ENCODE measurements around the gene ARHGEF28. TPM values are rescaled to one million over a fixed set of nuclear protein-coding genes. Genes with fewer than 3 reads are reported as not detected.

ARHGEF28 gene
- total RNA-seq, 1 experiment from 2014 or later = 0.57 TPM

DNA sequence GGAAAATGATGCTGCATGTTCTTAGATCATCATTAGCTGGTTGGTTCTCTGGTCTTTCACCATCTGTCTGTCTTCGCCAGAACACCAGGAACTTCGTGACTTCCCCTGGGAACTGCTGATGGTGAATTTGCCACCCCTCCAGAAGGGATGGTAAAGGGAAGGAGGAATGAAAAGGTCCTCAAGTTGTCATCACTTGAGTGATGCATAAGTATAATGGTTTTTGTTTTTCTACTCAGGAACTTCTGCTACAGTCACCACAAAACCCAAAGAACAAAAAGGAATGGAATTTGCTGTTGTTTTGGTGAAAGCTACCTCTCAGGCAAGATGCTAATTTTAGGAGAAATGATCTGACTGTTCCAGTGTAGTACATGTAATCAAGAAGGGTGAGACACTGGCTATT, 328.4 kb downstream of the ARHGEF28 start:
- Mint-ChIP-seq H3K36me3 (ENCODE audit: insufficient read depth in 1 of 3, low read depth in 3 of 3) (no peaks in the 10 kb centered on the region), H3K27me3 (ENCODE audit: low read depth) (no peaks in the 10 kb centered on the region), H3K27ac (no peak overlapping the region), H3K4me3 (no peak overlapping the region), H3K4me1 (peaks cover 0 to 3% of the 10 kb centered on the region in 2 experiments; a peak in 2 of 4 replicates), H3K9me3 (no peaks in the 10 kb centered on the region)
- no CpG with 5 or more reads among the region's 2 CpGs for WGBS (ENCODE audit: extremely low coverage, insufficient read length, low lambda C conversion rate)
- Histone ChIP-seq H3K14ac (ENCODE audit: insufficient read depth, low read length) (no peak overlapping the region), H3K4me1 (ENCODE audit: insufficient read depth, low read length) (no peaks in the 10 kb centered on the region), H3K56ac (ENCODE audit: insufficient read length, low read depth, low read length) (no peak overlapping the region), H3K79me1 (ENCODE audit: insufficient read depth, low read depth, low read length, poor library complexity, severe bottlenecking) (no peaks in the 10 kb centered on the region), H2BK12ac (ENCODE audit: insufficient read length, low read depth, low read length) (no peak overlapping the region), H2BK5ac (ENCODE audit: insufficient read length, low read length) (no peak overlapping the region), H3K4ac (ENCODE audit: low read depth, low read length) (no peak overlapping the region), H3K4me2 (ENCODE audit: insufficient read depth, insufficient read length, low read length) (no peak overlapping the region), H3K23me2 (ENCODE audit: insufficient read length, low read depth, low read length, poor library complexity, severe bottlenecking) (no peaks in the 10 kb centered on the region), H4K91ac (ENCODE audit: insufficient read length, low read depth, low read length) (no peak overlapping the region), H3K27me3 (ENCODE audit: insufficient read depth, low read length) (no peaks in the 10 kb centered on the region), H3K27ac (ENCODE audit: insufficient read length, low read depth, low read length) (no peak overlapping the region), H3K79me2 (ENCODE audit: insufficient read depth, low read length) (no peaks in the 10 kb centered on the region), H2BK120ac (ENCODE audit: low read depth, low read length, poor library complexity, severe bottlenecking) (no peak overlapping the region), H2BK20ac (ENCODE audit: low read depth, low read length, poor library complexity, severe bottlenecking) (no peak overlapping the region), H4K8ac (replicated peaks; ENCODE audit: insufficient read length, low read depth, low read length) (no peak overlapping the region), H3T11ph (ENCODE audit: low read length) (no peak overlapping the region), H2AFZ (ENCODE audit: low read length) (no peak overlapping the region), H3K18ac (ENCODE audit: insufficient read length, low read depth, low read length) (no peak overlapping the region), H3K9ac (ENCODE audit: extremely low read depth, insufficient read length, low read length) (no peak overlapping the region), H2BK15ac (ENCODE audit: low read depth, low read length) (no peak overlapping the region), H2AK5ac (ENCODE audit: insufficient read length, low read length) (no peak overlapping the region), H4K20me1 (ENCODE audit: control insufficient read depth, insufficient read depth, insufficient read length) (no peaks in the 10 kb centered on the region), H3K9me3 (ENCODE audit: control insufficient read depth, low read depth, low read length) (no peaks in the 10 kb centered on the region), H3K23ac (ENCODE audit: insufficient read length, low read depth, low read length) (no peak overlapping the region), H4K5ac (ENCODE audit: insufficient read length, low read depth, low read length) (no peak overlapping the region)
- no peak for DNase-seq
- TF ChIP-seq, protein P1, sequence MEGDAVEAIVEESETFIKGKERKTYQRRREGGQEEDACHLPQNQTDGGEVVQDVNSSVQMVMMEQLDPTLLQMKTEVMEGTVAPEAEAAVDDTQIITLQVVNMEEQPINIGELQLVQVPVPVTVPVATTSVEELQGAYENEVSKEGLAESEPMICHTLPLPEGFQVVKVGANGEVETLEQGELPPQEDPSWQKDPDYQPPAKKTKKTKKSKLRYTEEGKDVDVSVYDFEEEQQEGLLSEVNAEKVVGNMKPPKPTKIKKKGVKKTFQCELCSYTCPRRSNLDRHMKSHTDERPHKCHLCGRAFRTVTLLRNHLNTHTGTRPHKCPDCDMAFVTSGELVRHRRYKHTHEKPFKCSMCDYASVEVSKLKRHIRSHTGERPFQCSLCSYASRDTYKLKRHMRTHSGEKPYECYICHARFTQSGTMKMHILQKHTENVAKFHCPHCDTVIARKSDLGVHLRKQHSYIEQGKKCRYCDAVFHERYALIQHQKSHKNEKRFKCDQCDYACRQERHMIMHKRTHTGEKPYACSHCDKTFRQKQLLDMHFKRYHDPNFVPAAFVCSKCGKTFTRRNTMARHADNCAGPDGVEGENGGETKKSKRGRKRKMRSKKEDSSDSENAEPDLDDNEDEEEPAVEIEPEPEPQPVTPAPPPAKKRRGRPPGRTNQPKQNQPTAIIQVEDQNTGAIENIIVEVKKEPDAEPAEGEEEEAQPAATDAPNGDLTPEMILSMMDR (conservative IDR thresholded peaks at IDR 0.05) = no peak
